ENCODE measurements around the gene NOP10. TPM values are rescaled to one million over a fixed set of nuclear protein-coding genes. Genes with fewer than 3 reads are reported as not detected.

NOP10 gene
- total and polyA plus RNA-seq, 2 of the 13 experiments (the other 11 are each of a cell fraction or from before 2014, with no cell fraction given) = 239 to 369 TPM

DNA sequence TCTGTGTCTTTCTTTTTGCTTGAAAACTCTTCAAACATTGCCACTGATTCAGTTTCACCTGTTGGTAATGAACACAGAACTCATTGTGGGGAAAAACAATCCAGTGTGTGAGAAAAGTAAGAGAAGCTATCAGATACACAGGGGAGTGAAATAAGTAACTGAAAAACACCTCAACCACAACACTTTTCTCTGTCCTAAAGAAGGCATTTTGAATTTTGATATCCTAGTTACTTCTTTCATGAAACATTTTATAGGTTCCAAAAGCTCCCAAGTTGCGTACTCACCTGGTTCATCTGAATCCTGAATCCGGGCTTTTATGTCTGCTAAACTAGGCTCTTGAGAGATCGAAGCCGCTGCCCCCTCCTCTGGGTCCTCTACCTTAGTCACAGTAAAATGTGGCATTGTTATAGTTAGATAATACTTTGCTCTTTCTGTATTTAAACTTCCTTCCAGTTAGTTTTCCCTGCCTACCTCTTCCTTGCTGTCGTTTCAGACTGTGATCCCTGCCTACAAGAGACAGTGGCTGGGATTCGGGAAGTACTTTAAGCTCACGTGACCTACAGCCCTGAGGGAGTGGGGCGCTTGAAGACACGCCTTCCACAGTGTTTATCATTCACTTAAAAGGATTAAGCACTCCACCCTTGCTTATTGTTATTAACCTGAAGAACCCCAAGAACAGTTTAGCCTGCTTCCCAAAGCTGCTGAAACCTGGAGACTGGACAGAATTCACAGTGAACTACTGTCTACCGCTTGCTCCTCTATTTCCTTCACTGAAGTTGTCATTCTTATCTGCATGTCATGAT lies 24.5 kb downstream of the NOP10 start:
- peaks cover under 1 to 7% of the 10 kb centered on the region in 2 experiments; a peak in 3 of 5 replicates for H3K36me3 ChIP-seq (replicated peaks in 1 of 2; ENCODE audit: control insufficient read depth in 1 of 2, insufficient read depth in 2 of 2, low read length in 2 of 2)
- H2AFZ ChIP-seq (ENCODE audit: low read length) = peak overlapping the region; percentile 55
- intact Hi-C loops (cut with micrococcal nuclease; ENCODE audit: unreplicated experiment) = loop anchor here (2.0 kb wide), 1 partner anchor 24 kb away; the partner anchor contains the start of genes NOP10 and NUTM1
- CTCF ChIA-PET (ENCODE audit: low intra/inter-chr PET ratio, low total read pairs) = no interaction called here
- H3K4me2 ChIP-seq (ENCODE audit: low read depth, low read length) = peak overlapping the region; percentile 69
- H3K9me3 ChIP-seq (ENCODE audit: low read length) = no peaks in the 10 kb centered on the region
- in situ Hi-C loops (cut with HindIII; ENCODE audit: extremely low pct_ligation_motif_present, low pct_unique_long_range_greater_than_20kb) = no loop called here
- BruUV-seq (replicated peaks) = TSS peak; percentile 83
- H3K27me3 ChIP-seq (ENCODE audit: control insufficient read depth in 1 of 2, insufficient read depth in 2 of 2, low read length in 2 of 2) = no peaks in the 10 kb centered on the region
- H3K4me1 ChIP-seq (ENCODE audit: insufficient read depth, low read length) = peaks cover 14% of the 10 kb centered on the region
- H3K27ac ChIP-seq (ENCODE audit: extremely low read length, insufficient read depth, low read length) = peak overlapping the region; percentile 79
- peaks cover 24% of the 10 kb centered on the region for H3K79me2 ChIP-seq (ENCODE audit: insufficient read depth, low read length)
- FAIRE-seq (peak; percentile 82), DNase-seq (ENCODE audit: low spot score) (peak; percentile 78), ATAC-seq (peak; percentile 96)
- H4K20me1 ChIP-seq (ENCODE audit: insufficient read depth, low read length) = no peaks in the 10 kb centered on the region
- POLR2A ChIA-PET = interaction anchor here (0.9 to 3.4 kb wide), 9 partner anchors 10 to 217 kb away, joined by 3 to 17 read pairs (median 5); partner anchors contain the start of genes EMC7, LPCAT4, NOP10 and NUTM1
- H3K9ac ChIP-seq (ENCODE audit: insufficient read depth, low read depth, low read length) = peak overlapping the region; percentile 72
- 1% methylated on average over 10 of the region's 10 CpGs for WGBS (ENCODE audit: low lambda C conversion rate)
- peak overlapping the region; percentile 68 to 76 (median 71) for H3K4me3 ChIP-seq (replicated peaks in 1 of 3; ENCODE audit: insufficient read depth in 1 of 3, low read depth in 2 of 3, low read length in 3 of 3)
- TF ChIP-seq TAF1 (CRISPR knock-in tag; IDR thresholded peaks at IDR 0.05) (peak; percentile 69), ZMYM4 (CRISPR knock-in tag; IDR thresholded peaks at IDR 0.05) (0 out of 2 replicates have a peak, but pooled peaks have one; percentile 42), PITX1 (CRISPR knock-in tag; IDR thresholded peaks at IDR 0.05) (peak; percentile 86), SMC3 (IDR thresholded peaks at IDR 0.05; ENCODE audit: low read length) (no peak), MLLT10 (CRISPR knock-in tag; IDR thresholded peaks at IDR 0.05) (no peak), FOXA3 (CRISPR knock-in tag; IDR thresholded peaks at IDR 0.05) (peak; percentile 53), IKZF5 (CRISPR knock-in tag; IDR thresholded peaks at IDR 0.05) (peak; percentile 12; the same call in 1 of the 2 replicates), ZNF607 (CRISPR knock-in tag; IDR thresholded peaks at IDR 0.05; ENCODE audit: borderline replicate concordance) (no peak), POLR2A (IDR thresholded peaks at IDR 0.05; ENCODE audit: insufficient read depth in 1 of 2, low read depth in 2 of 2, low read length in 2 of 2) (peak; percentile 62 to 72; a peak in 3 of 4 replicates), MED1 (CRISPR knock-in tag; IDR thresholded peaks at IDR 0.05) (no peak; the same call in 1 of the 2 replicates), ZNF451 (CRISPR knock-in tag; IDR thresholded peaks at IDR 0.05) (no peak), TBL1XR1 (IDR thresholded peaks at IDR 0.05; ENCODE audit: borderline replicate concordance, low read length, partially characterized antibody) (peak; percentile 22), FOXK1 (CRISPR knock-in tag; IDR thresholded peaks at IDR 0.05; ENCODE audit: borderline replicate concordance, low read depth) (peak; percentile 21; the same call in 1 of the 2 replicates), MAX (IDR thresholded peaks at IDR 0.05) (peak; percentile 23; the same call in 1 of the 2 replicates), ATAD3A (CRISPR knock-in tag; IDR thresholded peaks at IDR 0.05) (no peak), ISX (CRISPR knock-in tag; conservative IDR thresholded peaks at IDR 0.05) (no peak), KMT2B (CRISPR knock-in tag; IDR thresholded peaks at IDR 0.05) (0 out of 2 replicates have a peak, but pooled peaks have one; percentile 29), POLR2AphosphoS5 (IDR thresholded peaks at IDR 0.05; ENCODE audit: low read depth, low read length) (peak; percentile 87), U2AF1 (optimal IDR thresholded peaks at IDR 0.05; ENCODE audit: low read depth, low read length) (no peak), RAD51 (IDR thresholded peaks at IDR 0.05; ENCODE audit: borderline replicate concordance) (peak; percentile 70), SOX13 (IDR thresholded peaks at IDR 0.05) (no peak), SOX13 (CRISPR knock-in tag; conservative IDR thresholded peaks at IDR 0.05 in 1 of 2, IDR thresholded peaks at IDR 0.05 in 1 of 2) (peak in 1 of 2 experiments; percentile 59; a peak in 1 of 4 replicates), KAT8 (CRISPR knock-in tag; IDR thresholded peaks at IDR 0.05) (peak; percentile 35; the same call in 1 of the 2 replicates), SAP130 (CRISPR knock-in tag; IDR thresholded peaks at IDR 0.05; ENCODE audit: low read depth) (peak; percentile 86)
- TF ChIP-seq, protein P1, sequence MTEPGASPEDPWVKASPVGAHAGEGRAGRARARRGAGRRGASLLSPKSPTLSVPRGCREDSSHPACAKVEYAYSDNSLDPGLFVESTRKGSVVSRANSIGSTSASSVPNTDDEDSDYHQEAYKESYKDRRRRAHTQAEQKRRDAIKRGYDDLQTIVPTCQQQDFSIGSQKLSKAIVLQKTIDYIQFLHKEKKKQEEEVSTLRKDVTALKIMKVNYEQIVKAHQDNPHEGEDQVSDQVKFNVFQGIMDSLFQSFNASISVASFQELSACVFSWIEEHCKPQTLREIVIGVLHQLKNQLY (CRISPR knock-in tag; IDR thresholded peaks at IDR 0.05) = peak; percentile 32; the same call in 1 of the 2 replicates
